Naive thymus-derived CD4-positive, alpha-beta T cell (primary cell): Measurements from ENCODE around the gene KSR1. TPM values are rescaled to one million over a fixed set of nuclear protein-coding genes. Genes with fewer than 3 reads are reported as not detected.

Experiments used
- ATAC-seq: fragments of 150-1000 bp; cut with Tn5 transposase; 2 replicates; pipeline ENCODE4 v1.10.0; 2021; ENCODE audit warnings: mild to moderate bottlenecking, moderate library complexity
- CTCF ChIA-PET: fragments of 350-600 bp; sonication (Branson Sonifier 250); formaldehyde crosslinking; loops from one replicate; lab custom pipeline; 2021; ENCODE audit warnings: antibody characterized with exemption; lab: Charles Lee
- POLR2A ChIA-PET: fragments of 350-600 bp; sonication (Branson Sonifier 250); formaldehyde crosslinking; loops from one replicate; lab custom pipeline; 2021; ENCODE audit warnings: antibody characterized with exemption, inconsistent platforms; lab: Charles Lee
- DNase-seq, 9 donors: peaks; one replicate each; pipeline versions ENCODE4 v3.0.0 to v3.0.0-alpha.2; 2020 to 2022; ENCODE audit warnings: mixed read lengths in 1 of 9
- H3K27ac ChIP-seq: one replicate; pipeline ENCODE4 v1.7.0; 2013; ENCODE audit warnings: mild to moderate bottlenecking, low read depth, low read length, moderate library complexity
- H3K27me3 ChIP-seq, 2 donors: one replicate each; pipeline ENCODE4 v1.7.0; 2013; ENCODE audit warnings: low read length in 2 of 2, mild to moderate bottlenecking in 2 of 2, moderate library complexity in 2 of 2; ENCODE audit not compliant: control insufficient read depth in 2 of 2, insufficient read depth in 2 of 2
- H3K36me3 ChIP-seq, 3 experiments: 1 replicate in 2 of 3; 2 replicates in 1 of 3; pipeline ENCODE4 v1.7.0; 2013; ENCODE audit warnings: low read length in 3 of 3, mild to moderate bottlenecking in 3 of 3, moderate library complexity in 1 of 3; ENCODE audit not compliant: insufficient read depth in 3 of 3, control insufficient read depth in 2 of 3
- H3K4me1 ChIP-seq, 2 donors: one replicate each; pipeline ENCODE4 v1.7.0; 2013; ENCODE audit warnings: low read length in 2 of 2, mild to moderate bottlenecking in 2 of 2, moderate library complexity in 1 of 2; ENCODE audit not compliant: control insufficient read depth in 2 of 2, insufficient read depth in 2 of 2
- H3K4me3 ChIP-seq: 2 replicates; pipeline ENCODE4 v1.7.0; 2013; ENCODE audit warnings: mild to moderate bottlenecking, low read length
- H3K9me3 ChIP-seq, 3 experiments: 1 replicate in 2 of 3; 2 replicates in 1 of 3; pipeline ENCODE4 v1.7.0; 2013; ENCODE audit warnings: low read length in 3 of 3; ENCODE audit not compliant: control insufficient read depth in 2 of 3
- H3K27ac Mint-ChIP-seq, 9 donors: one replicate each; pipeline ENCODE4 v1.8.0; 2020 to 2022; ENCODE audit warnings: mixed read lengths in 9 of 9, mild to moderate bottlenecking in 8 of 9, moderate library complexity in 5 of 9, inconsistent platforms in 2 of 9
- H3K27me3 Mint-ChIP-seq, 5 donors: one replicate each; pipeline ENCODE4 v1.8.0; 2021 to 2022; ENCODE audit warnings: mixed read lengths in 5 of 5, mild to moderate bottlenecking in 1 of 5
- H3K36me3 Mint-ChIP-seq, 5 donors: one replicate each; pipeline ENCODE4 v1.8.0; 2020 to 2022; ENCODE audit warnings: mixed read lengths in 5 of 5, mild to moderate bottlenecking in 3 of 5, inconsistent platforms in 1 of 5
- H3K4me1 Mint-ChIP-seq, 7 donors: one replicate each; pipeline ENCODE4 v1.8.0; 2020 to 2022; ENCODE audit warnings: mixed read lengths in 7 of 7, mild to moderate bottlenecking in 3 of 7, inconsistent platforms in 1 of 7
- H3K4me3 Mint-ChIP-seq, 10 donors: one replicate each; pipeline ENCODE4 v1.8.0; 2020 to 2022; ENCODE audit warnings: mild to moderate bottlenecking in 10 of 10, mixed read lengths in 10 of 10, moderate library complexity in 6 of 10, inconsistent platforms in 2 of 10
- H3K9me3 Mint-ChIP-seq, 11 donors: one replicate each; pipeline ENCODE4 v1.8.0; 2020 to 2022; ENCODE audit warnings: mixed read lengths in 11 of 11, mild to moderate bottlenecking in 4 of 11, inconsistent platforms in 1 of 11, moderate library complexity in 1 of 11
- intact Hi-C, 2 donors: fragments of 100-400 bp; cut with micrococcal nuclease; formaldehyde crosslinking; loops; one replicate each; pipeline ENCODE4 v1.15.1; 2023
- polyA plus RNA-seq, 2 donors: library from polyadenylated mRNA; unstranded; fragments of 300-500 nt; fragmentation: Illumina TruSeq; gene quantifications; one replicate each; pipeline ENCODE4 v1.2.3, GENCODE V29; 2021
- total RNA-seq, 6 experiments: library from RNA in 5 of 6; stranded (reverse) in 5 of 6; gene quantifications; 1 replicate in 5 of 6; 2 replicates in 1 of 6; pipeline ENCODE4 v1.2.3 and lab custom pipeline; 2021 to 2026

Gene KSR1
- total and polyA plus RNA-seq, 7 experiments from 2014 or later = 0.52 to 96.4 (median 23.3) TPM

GRCh38 chr17:27575912-27576252 lies 119.6 kb downstream of the KSR1 start:
- Histone ChIP-seq H3K4me1 (no peaks in the 10 kb centered on the region), H3K9me3 (no peaks in the 10 kb centered on the region), H3K27me3 (no peaks in the 10 kb centered on the region), H3K4me3 (no peak overlapping the region), H3K27ac (no peak overlapping the region), H3K36me3 (no peaks in the 10 kb centered on the region)
- ATAC-seq (no peak), DNase-seq (no peak)
- Mint-ChIP-seq H3K4me3 (no peak overlapping the region), H3K27me3 (no peaks in the 10 kb centered on the region), H3K27ac (peak overlapping the region in 1 of 9 donors; percentile 47), H3K9me3 (no peaks in the 10 kb centered on the region), H3K4me1 (peaks cover 0 to 83% (median 8%) of the 10 kb centered on the region in 7 donors), H3K36me3 (peaks cover 0 to 15% (median 0%) of the 10 kb centered on the region in 5 donors)
- ChIA-PET CTCF (interaction anchor here (1.0 kb wide), 1 partner anchor 53 kb away, joined by 3 read pairs; no protein-coding TSS in a partner anchor), POLR2A (no interaction called here)
- intact Hi-C loops = no loop called here

- Histone ChIP-seq H3K4me3 (no peak overlapping the region), H3K36me3 (no peaks in the 10 kb centered on the region), H3K4me1 (no peaks in the 10 kb centered on the region), H3K9me3 (no peaks in the 10 kb centered on the region), H3K27ac (no peak overlapping the region), H3K27me3 (no peaks in the 10 kb centered on the region)
- Mint-ChIP-seq H3K4me1 (peaks cover 0 to 84% (median 9%) of the 10 kb centered on the region in 7 donors), H3K36me3 (peaks cover 0 to 15% (median 0%) of the 10 kb centered on the region in 5 donors), H3K27me3 (no peaks in the 10 kb centered on the region), H3K4me3 (peak overlapping the region in 1 of 10 donors; percentile 38), H3K9me3 (no peaks in the 10 kb centered on the region), H3K27ac (peak overlapping the region in 2 of 9 donors; percentile 4 to 84)
- ChIA-PET POLR2A (no interaction called here), CTCF (interaction anchor here (1.0 kb wide), 1 partner anchor 53 kb away, joined by 3 read pairs; no protein-coding TSS in a partner anchor)
- ATAC-seq = no peak
- intact Hi-C loops = no loop called here
- no peak for DNase-seq
These were observed 120.3 kb downstream of the KSR1 start for GRCh38 chr17:27576477-27577083.

DNA sequence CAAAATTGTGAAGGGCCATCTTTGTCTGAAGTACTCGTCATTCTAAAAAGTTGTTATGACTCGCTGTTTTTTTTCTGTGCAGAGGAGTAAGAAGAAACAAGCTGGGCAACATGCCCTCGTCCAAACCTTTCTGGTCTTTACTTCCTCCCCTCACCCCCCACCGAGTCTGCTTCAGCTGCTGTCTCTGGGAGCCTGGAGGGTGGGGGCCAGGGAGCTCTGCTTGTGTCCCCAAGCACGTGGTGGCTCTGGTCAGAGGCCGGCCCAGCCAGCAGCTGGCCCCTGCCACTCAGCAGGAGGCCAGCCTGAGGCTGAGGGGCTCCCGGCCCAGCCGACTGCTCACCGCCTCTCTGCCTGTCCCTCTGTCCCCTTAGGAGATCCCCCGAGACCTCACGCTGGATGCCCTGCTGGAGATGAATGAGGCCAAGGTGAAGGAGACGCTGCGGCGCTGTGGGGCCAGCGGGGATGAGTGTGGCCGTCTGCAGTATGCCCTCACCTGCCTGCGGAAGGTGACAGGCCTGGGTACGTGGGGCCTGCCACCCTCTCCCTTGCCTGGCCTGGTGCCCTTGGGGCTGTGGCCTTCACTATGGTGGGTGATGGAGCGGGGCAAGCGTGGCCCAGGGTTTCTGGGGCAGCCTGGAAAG lies 121.0 kb downstream of the KSR1 start:
- intact Hi-C loops = no loop called here
- Mint-ChIP-seq H3K36me3 (peaks cover 0 to 15% (median 0%) of the 10 kb centered on the region in 5 donors), H3K4me1 (peaks cover 0 to 87% (median 9%) of the 10 kb centered on the region in 7 donors), H3K4me3 (no peak overlapping the region), H3K27ac (peak overlapping the region in 2 of 9 donors; percentile 1 to 84), H3K9me3 (no peaks in the 10 kb centered on the region), H3K27me3 (no peaks in the 10 kb centered on the region)
- H3K27ac ChIP-seq = no peak overlapping the region
- no peaks in the 10 kb centered on the region for H3K9me3 ChIP-seq
- DNase-seq (no peak), ATAC-seq (no peak)
- CTCF ChIA-PET = no interaction called here
- no peak overlapping the region for H3K4me3 ChIP-seq
- H3K27me3 ChIP-seq = no peaks in the 10 kb centered on the region
- POLR2A ChIA-PET = no interaction called here
- H3K36me3 ChIP-seq = no peaks in the 10 kb centered on the region
- no peaks in the 10 kb centered on the region for H3K4me1 ChIP-seq

DNA sequence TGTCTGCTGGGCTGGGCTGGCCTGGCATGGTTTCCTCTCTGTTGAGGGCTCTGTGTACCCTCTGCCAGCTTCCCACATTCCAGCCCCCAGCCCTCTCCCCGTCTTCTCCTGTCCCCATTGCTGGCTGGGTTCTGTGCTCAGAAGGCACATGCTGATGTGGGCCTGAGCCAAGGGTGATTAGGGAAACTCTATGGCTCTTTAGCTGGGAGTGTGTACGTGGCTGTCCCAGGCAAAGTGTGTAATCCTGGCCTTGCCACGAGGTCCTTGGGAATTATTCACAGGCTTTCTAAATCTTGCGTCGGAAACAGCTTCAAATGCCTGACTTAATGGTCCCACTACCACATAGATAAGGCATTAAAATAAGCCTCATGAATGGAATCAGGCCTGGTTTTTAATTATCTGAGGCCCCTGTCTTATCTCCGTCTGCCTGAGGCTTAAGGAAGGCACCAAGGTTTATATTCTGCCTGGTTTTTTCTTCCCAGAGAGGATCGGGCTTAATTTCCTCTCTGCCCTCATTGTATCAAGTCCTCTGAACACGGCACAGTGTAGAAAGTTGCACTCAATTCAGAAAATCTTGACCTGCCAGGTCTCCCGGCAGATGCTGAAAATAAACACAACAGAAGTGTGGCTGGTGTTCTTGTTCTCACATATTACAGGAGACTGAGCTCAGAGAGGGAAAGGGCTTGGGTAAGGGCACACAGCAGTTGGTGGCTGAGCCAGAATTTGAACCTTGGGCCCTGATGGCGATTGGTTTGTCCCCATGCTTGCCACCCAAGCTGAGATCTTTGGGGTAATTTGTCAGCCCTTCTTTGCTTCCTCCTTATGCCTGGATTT lies 121.9 kb downstream of the KSR1 start:
- H3K4me3 ChIP-seq = no peak overlapping the region
- peak overlapping the region in 1 of 9 donors; percentile 93 for H3K27ac Mint-ChIP-seq
- no peaks in the 10 kb centered on the region for H3K27me3 Mint-ChIP-seq
- no peaks in the 10 kb centered on the region for H3K9me3 ChIP-seq
- H3K36me3 Mint-ChIP-seq = peaks cover 0 to 17% (median 0%) of the 10 kb centered on the region in 5 donors
- peaks cover 0 to 78% (median 9%) of the 10 kb centered on the region in 7 donors for H3K4me1 Mint-ChIP-seq
- no peaks in the 10 kb centered on the region for H3K4me1 ChIP-seq
- ChIA-PET POLR2A (no interaction called here), CTCF (no interaction called here)
- no peaks in the 10 kb centered on the region for H3K27me3 ChIP-seq
- DNase-seq = no peak
- H3K36me3 ChIP-seq = no peaks in the 10 kb centered on the region
- ATAC-seq = no peak
- H3K4me3 Mint-ChIP-seq = peak overlapping the region in 1 of 10 donors; percentile 31
- intact Hi-C loops = loop anchor here in 1 of 2 donors (2.0 kb wide), 1 partner anchor 33 kb away; no protein-coding TSS in a partner anchor
- no peak overlapping the region for H3K27ac ChIP-seq
- H3K9me3 Mint-ChIP-seq = no peaks in the 10 kb centered on the region

- Mint-ChIP-seq H3K4me1 (peaks cover 0 to 72% (median 9%) of the 10 kb centered on the region in 7 donors), H3K9me3 (no peaks in the 10 kb centered on the region), H3K27me3 (no peaks in the 10 kb centered on the region), H3K27ac (peak overlapping the region in 1 of 9 donors; percentile 93), H3K4me3 (peak overlapping the region in 1 of 10 donors; percentile 31), H3K36me3 (peaks cover 0 to 22% (median under 1%) of the 10 kb centered on the region in 5 donors)
- intact Hi-C loops = loop anchor here in 1 of 2 donors (2.0 kb wide), 1 partner anchor 34 kb away; no protein-coding TSS in a partner anchor
- CTCF ChIA-PET = no interaction called here
- H3K27ac ChIP-seq = no peak overlapping the region
- H3K9me3 ChIP-seq = no peaks in the 10 kb centered on the region
- DNase-seq (peak in 1 of 9 donors; percentile 65), ATAC-seq (no peak)
- H3K36me3 ChIP-seq = no peaks in the 10 kb centered on the region
- POLR2A ChIA-PET = no interaction called here
- no peaks in the 10 kb centered on the region for H3K4me1 ChIP-seq
- H3K27me3 ChIP-seq = no peaks in the 10 kb centered on the region
- H3K4me3 ChIP-seq = no peak overlapping the region
These were observed 122.5 kb downstream of the KSR1 start for GRCh38 chr17:27578718-27579085.

GRCh38 chr17:27579304-27579703 lies 123.1 kb downstream of the KSR1 start:
- ChIA-PET CTCF (interaction anchor here (0.6 kb wide), 1 partner anchor 342 kb away, joined by 3 read pairs; no protein-coding TSS in a partner anchor), POLR2A (no interaction called here)
- Mint-ChIP-seq H3K36me3 (peaks cover 0 to 18% (median 4%) of the 10 kb centered on the region in 5 donors), H3K27ac (peak overlapping the region in 1 of 9 donors; percentile 93), H3K4me1 (peaks cover 0 to 66% (median 5%) of the 10 kb centered on the region in 7 donors), H3K27me3 (no peaks in the 10 kb centered on the region), H3K9me3 (no peaks in the 10 kb centered on the region), H3K4me3 (peak overlapping the region in 1 of 10 donors; percentile 7)
- no peaks in the 10 kb centered on the region for H3K27me3 ChIP-seq
- ATAC-seq (no peak), DNase-seq (no peak)
- no peak overlapping the region for H3K4me3 ChIP-seq
- no peaks in the 10 kb centered on the region for H3K4me1 ChIP-seq
- intact Hi-C loops = loop anchor here in 1 of 2 donors (2.0 kb wide), 1 partner anchor 35 kb away; no protein-coding TSS in a partner anchor
- no peaks in the 10 kb centered on the region for H3K36me3 ChIP-seq
- H3K9me3 ChIP-seq = no peaks in the 10 kb centered on the region
- no peak overlapping the region for H3K27ac ChIP-seq
